K562 (cell line): ENCODE results near the gene MMD2. TPM values are rescaled to one million over a fixed set of nuclear protein-coding genes. Genes with fewer than 3 reads are reported as not detected.

Source experiments
- ATAC-seq: fragments of 200-7000 bp; cut with Tn5 transposase; 3 replicates; pipeline ENCODE4 v1.9.1; 2020; ENCODE audit warnings: moderate library complexity
- BruUV-seq: library from RNA; stranded (reverse); fragments of 400-500 nt; replicated peaks from 2 replicates; lab custom pipeline; 2021; lab: Mats Ljungman, UMichigan
- CTCF ChIA-PET: fragments of 300-600 bp; formaldehyde crosslinking; extraction: SDS; loops from one replicate; lab custom pipeline; 2021; ENCODE audit warnings: low intra/inter-chr PET ratio; lab: Yijun Ruan, JAX
- POLR2A ChIA-PET: fragments of 300-600, 350-650 bp; sonication (Branson Sonifier 250); formaldehyde crosslinking; extraction: SDS; loops from one replicate; lab custom pipeline; 2021; ENCODE audit warnings: antibody characterized with exemption, inconsistent platforms; lab: Yijun Ruan, JAX
- DNase-seq, 4 experiments: peaks; one replicate each; pipeline versions ENCODE4 v3.0.0 to v3.0.0-alpha.2; 2011 to 2018; ENCODE audit warnings: low spot score in 3 of 4, mixed read lengths in 3 of 4; ENCODE audit errors: extremely low read depth in 1 of 4
- FAIRE-seq: peaks from 2 replicates; lab custom pipeline; 2011; peaks lifted over from hg19 to GRCh38; lab: Jason Lieb, UNC
- H2AFZ ChIP-seq: 2 replicates; pipeline ENCODE4 v1.6.0; 2011; ENCODE audit warnings: low read depth, low read length, control low read depth, inconsistent platforms
- H3K27ac ChIP-seq: fragments of 200-600 bp; 3 replicates; pipeline ENCODE4 v1.8.0; 2011; ENCODE audit warnings: low read depth, mild to moderate bottlenecking, control low read depth, inconsistent platforms, low read length, moderate library complexity, mixed read lengths; ENCODE audit errors: extremely low read depth
- H3K27me3 ChIP-seq, 2 experiments: fragments of 300-600 bp in 1 of 2; 2 replicates in 1 of 2; 3 replicates in 1 of 2; pipeline versions ENCODE4 v1.6.0 to v1.8.0; 2011; ENCODE audit warnings: inconsistent platforms in 2 of 2, low read length in 2 of 2, mild to moderate bottlenecking in 1 of 2, mixed read lengths in 1 of 2, moderate library complexity in 1 of 2; ENCODE audit not compliant: control insufficient read depth in 2 of 2, insufficient read depth in 2 of 2
- H3K36me3 ChIP-seq: fragments of 300-600 bp; 3 replicates; pipeline ENCODE4 v1.8.0; 2011; ENCODE audit warnings: mild to moderate bottlenecking, low read length, inconsistent platforms; ENCODE audit not compliant: control insufficient read depth, insufficient read depth
- H3K4me1 ChIP-seq, 2 experiments: fragments of 200-600 bp in 1 of 2; replicated peaks in 1 of 2; 2 replicates in 1 of 2; 3 replicates in 1 of 2; pipeline versions ENCODE4 v1.5.1 to v1.8.0; 2011; ENCODE audit warnings: inconsistent platforms in 2 of 2, low read length in 2 of 2, mild to moderate bottlenecking in 1 of 2, mixed read lengths in 1 of 2, moderate library complexity in 1 of 2; ENCODE audit not compliant: control insufficient read depth in 2 of 2, insufficient read depth in 2 of 2
- H3K4me2 ChIP-seq: 2 replicates; pipeline ENCODE4 v1.6.1; 2011; ENCODE audit warnings: low read length, control low read depth, inconsistent platforms, mixed read lengths; ENCODE audit not compliant: insufficient read depth
- H3K4me3 ChIP-seq: fragments of 200-600 bp; sonication (generic), shearing (Covaris generic); 2 replicates; pipeline ENCODE4 v1.5.1; 2016; ENCODE audit warnings: control low read depth, inconsistent platforms
- H3K79me2 ChIP-seq: fragments of 200-600 bp; 3 replicates; pipeline ENCODE4 v1.8.0; 2011; ENCODE audit warnings: low read length, inconsistent platforms; ENCODE audit not compliant: control insufficient read depth, insufficient read depth
- H3K9ac ChIP-seq, 2 experiments: 2 replicates each; pipeline versions ENCODE4 v1.6.0 to v1.6.1; 2011; ENCODE audit warnings: low read depth in 2 of 2, low read length in 2 of 2, control low read depth in 1 of 2, inconsistent platforms in 1 of 2, mild to moderate bottlenecking in 1 of 2, mixed read lengths in 1 of 2; ENCODE audit not compliant: insufficient read depth in 1 of 2
- H3K9me1 ChIP-seq: one replicate; pipeline ENCODE4 v1.6.0; 2011; ENCODE audit warnings: inconsistent platforms, mild to moderate bottlenecking, low read length, moderate library complexity; ENCODE audit not compliant: control insufficient read depth, insufficient read depth
- H3K9me3 ChIP-seq: replicated peaks from 2 replicates; pipeline ENCODE4 v1.5.1; 2011; ENCODE audit warnings: low read depth, low read length, inconsistent platforms; ENCODE audit not compliant: control insufficient read depth, insufficient read depth
- H4K20me1 ChIP-seq: replicated peaks from 2 replicates; pipeline ENCODE4 v1.6.1; 2011; ENCODE audit warnings: low read length, inconsistent platforms, mixed read lengths; ENCODE audit not compliant: control insufficient read depth, insufficient read depth
- RBM25 ChIP-seq: fragments of 200-400 bp; formaldehyde crosslinking; IDR thresholded peaks from 2 replicates; pipeline ENCODE4 v1.6.1; 2018; ENCODE audit warnings: low read length, low read depth, moderate library complexity; ENCODE audit not compliant: severe bottlenecking
- ZNF263 ChIP-seq: sonication (generic); formaldehyde crosslinking; IDR thresholded peaks from 2 replicates; pipeline ENCODE4 v1.8.0; 2022; ENCODE audit warnings: mild to moderate bottlenecking, missing genetic modification reagents, borderline replicate concordance
- ZNF696 ChIP-seq: fragments of 250-450 bp; sonication (Bioruptor Pico); conservative IDR thresholded peaks from 2 replicates; pipeline ENCODE4 v1.4.0; 2020; ENCODE audit warnings: mild to moderate bottlenecking, moderate library complexity
- WGBS: fragments of 100-300 bp; shearing (Covaris generic); methylation state at CpG from one replicate; pipeline ENCODE4 v1.1.6; 2016; ENCODE audit warnings: low coverage, mixed read lengths; ENCODE audit not compliant: insufficient coverage; ENCODE audit errors: missing lambda C conversion rate; 5-methylcytosine and 5-hydroxymethylcytosine counted together
- in situ Hi-C: fragments of 300-500 bp; cut with MboI; formaldehyde crosslinking; loops from 4 replicates; pipeline ENCODE4 v1.15.0; 2018; ENCODE audit warnings: inconsistent platforms, mixed read lengths
- intact Hi-C: fragments of 100-400 bp; cut with micrococcal nuclease; formaldehyde crosslinking; loops from 2 replicates; pipeline ENCODE4 v1.14.2; 2022
- polyA plus RNA-seq, 8 experiments: library from polyadenylated mRNA; depleted of rRNA in 4 of 8; stranded (reverse) in 5 of 8; unstranded in 3 of 8; fragments of >200 nt; fragmentation: Nextera tagmentation in 2 of 8; fragmentation: Illumina TruSeq in 1 of 8; extraction: Ambion mirVana in 2 of 8; extraction: Trizol in 1 of 8; gene quantifications; 2 replicates each; pipeline versions ENCODE4 v1.2.1 to v1.2.3, GENCODE V29; 2011 to 2014; ENCODE audit warnings: inconsistent platforms in 1 of 8, missing spikeins in 1 of 8
- total RNA-seq, 7 experiments: library from RNA; depleted of rRNA in 6 of 7; stranded (reverse); fragments of >200 nt in 6 of 7; fragmentation: Illumina TruSeq in 2 of 7; extraction: Trizol in 2 of 7; gene quantifications; 2 replicates each; pipeline versions ENCODE4 v1.2.1 to v1.2.3, GENCODE V29; 2011 to 2021; ENCODE audit warnings: low replicate concordance in 1 of 7
- TF ChIP-seq, protein P1 (sequence below): IDR thresholded peaks from 2 replicates; pipeline ENCODE4 v1.6.1; 2016; ENCODE audit warnings: missing genetic modification characterization, missing compliant biosample characterization
- TF ChIP-seq, protein P2 (sequence below): fragments of 450-650 bp; IDR thresholded peaks from 2 replicates; pipeline ENCODE4 v1.6.1; 2016
- TF ChIP-seq, protein P3 (sequence below): fragments of 450-650 bp; formaldehyde crosslinking; IDR thresholded peaks from 2 replicates; pipeline ENCODE4 v1.4.0; 2022; ENCODE audit warnings: missing genetic modification characterization
- TF ChIP-seq, protein P4 (sequence below): fragments of 250-450 bp; sonication (Bioruptor Pico); IDR thresholded peaks from 2 replicates; pipeline ENCODE4 v1.5.0; 2021; ENCODE audit warnings: mild to moderate bottlenecking, moderate library complexity

The MMD2 gene
- total and polyA plus RNA-seq, 9 of the 15 experiments (the other 6 are each of a cell fraction or from before 2014, with no cell fraction given): not detected

DNA sequence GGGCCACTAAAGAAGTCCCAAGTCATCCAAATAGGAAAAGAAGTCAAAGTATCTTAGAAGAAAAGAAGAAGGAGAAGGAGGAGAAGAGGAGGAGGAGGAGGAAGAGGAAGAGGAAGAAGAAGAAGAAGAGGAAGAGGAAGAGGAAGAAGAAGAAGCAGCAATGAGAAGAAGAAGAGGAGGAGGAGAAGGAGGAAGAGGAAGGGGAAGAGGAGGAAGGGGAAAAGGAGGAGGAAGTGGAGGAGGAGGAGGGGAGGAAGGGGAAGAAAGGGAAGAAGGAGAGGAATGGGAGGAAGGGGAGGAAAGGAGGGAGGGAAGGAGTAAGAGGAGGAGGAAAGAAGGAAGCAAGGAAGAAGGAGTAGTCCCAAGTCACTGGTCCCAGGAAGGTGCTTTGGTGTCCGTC is 53.8 kb downstream of the MMD2 start:
- ChIA-PET CTCF (no interaction called here), POLR2A (no interaction called here)
- ATAC-seq: no peak
- no peak for FAIRE-seq
- Histone ChIP-seq H3K4me3 (no peak overlapping the region), H3K27me3 (peaks cover 13 to 50% of the 10 kb centered on the region in 2 experiments; a peak in 4 of 5 replicates), H3K36me3 (no peaks in the 10 kb centered on the region), H3K9me1 (no peaks in the 10 kb centered on the region), H3K4me2 (no peak overlapping the region), H2AFZ (no peak overlapping the region), H3K4me1 (no peaks in the 10 kb centered on the region; a peak in 2 of 5 replicates), H3K27ac (no peak overlapping the region), H4K20me1 (no peaks in the 10 kb centered on the region), H3K79me2 (no peaks in the 10 kb centered on the region), H3K9ac (no peak overlapping the region), H3K9me3 (no peaks in the 10 kb centered on the region)
- BruUV-seq: no TSS peak
- no peak for DNase-seq
- TF ChIP-seq ZNF696 (CRISPR knock-in tag): no peak
- TF ChIP-seq, protein P1, sequence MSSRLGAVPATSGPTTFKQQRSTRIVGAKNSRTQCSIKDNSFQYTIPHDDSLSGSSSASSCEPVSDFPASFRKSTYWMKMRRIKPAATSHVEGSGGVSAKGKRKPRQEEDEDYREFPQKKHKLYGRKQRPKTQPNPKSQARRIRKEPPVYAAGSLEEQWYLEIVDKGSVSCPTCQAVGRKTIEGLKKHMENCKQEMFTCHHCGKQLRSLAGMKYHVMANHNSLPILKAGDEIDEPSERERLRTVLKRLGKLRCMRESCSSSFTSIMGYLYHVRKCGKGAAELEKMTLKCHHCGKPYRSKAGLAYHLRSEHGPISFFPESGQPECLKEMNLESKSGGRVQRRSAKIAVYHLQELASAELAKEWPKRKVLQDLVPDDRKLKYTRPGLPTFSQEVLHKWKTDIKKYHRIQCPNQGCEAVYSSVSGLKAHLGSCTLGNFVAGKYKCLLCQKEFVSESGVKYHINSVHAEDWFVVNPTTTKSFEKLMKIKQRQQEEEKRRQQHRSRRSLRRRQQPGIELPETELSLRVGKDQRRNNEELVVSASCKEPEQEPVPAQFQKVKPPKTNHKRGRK (tag): peak; percentile 49; the same call in 1 of the 2 replicates
- TF ChIP-seq ZNF263 (CRISPR knock-in tag): 0 out of 2 replicates have a peak, but pooled peaks have one; percentile 47
- WGBS: 0% methylated on average over 1 of the region's 1 CpG
- in situ Hi-C loops: no loop called here
- intact Hi-C loops: no loop called here

DNA sequence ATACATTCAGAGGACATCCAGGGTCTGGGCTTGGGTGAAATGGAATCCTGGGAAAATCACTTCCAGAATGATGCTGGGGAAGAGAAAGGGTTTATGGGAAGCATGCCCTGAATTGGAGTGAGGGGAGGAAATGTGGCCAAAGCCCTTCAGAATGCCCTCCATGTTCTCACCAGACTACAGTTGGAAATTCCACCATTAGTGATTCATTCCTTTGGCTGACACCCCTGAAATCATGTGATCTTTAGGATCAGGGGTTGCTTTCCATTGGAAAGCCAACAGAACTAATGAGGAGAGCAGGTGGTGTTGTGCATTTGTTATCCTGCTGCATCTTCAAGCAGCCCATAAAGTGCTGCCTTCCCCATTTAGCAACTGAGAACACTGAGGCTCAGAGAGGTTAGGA is 54.6 kb downstream of the MMD2 start:
- intact Hi-C loops (no loop called here), in situ Hi-C loops (no loop called here)
- Histone ChIP-seq H3K79me2 (no peaks in the 10 kb centered on the region), H3K9ac (no peak overlapping the region), H3K27ac (no peak overlapping the region), H3K9me1 (no peaks in the 10 kb centered on the region), H3K36me3 (no peaks in the 10 kb centered on the region), H4K20me1 (no peaks in the 10 kb centered on the region), H2AFZ (no peak overlapping the region), H3K27me3 (peaks cover 12 to 50% of the 10 kb centered on the region in 2 experiments; a peak in 4 of 5 replicates), H3K4me3 (no peak overlapping the region), H3K9me3 (no peaks in the 10 kb centered on the region), H3K4me2 (no peak overlapping the region), H3K4me1 (no peaks in the 10 kb centered on the region; a peak in 2 of 5 replicates)
- FAIRE-seq (no peak), DNase-seq (no peak), ATAC-seq (no peak)
- BruUV-seq: no TSS peak
- ChIA-PET CTCF (no interaction called here), POLR2A (interaction anchor here (0.9 kb wide), 1 partner anchor 13 kb away, joined by 3 read pairs; no protein-coding TSS in a partner anchor)
- TF ChIP-seq, protein P2, sequence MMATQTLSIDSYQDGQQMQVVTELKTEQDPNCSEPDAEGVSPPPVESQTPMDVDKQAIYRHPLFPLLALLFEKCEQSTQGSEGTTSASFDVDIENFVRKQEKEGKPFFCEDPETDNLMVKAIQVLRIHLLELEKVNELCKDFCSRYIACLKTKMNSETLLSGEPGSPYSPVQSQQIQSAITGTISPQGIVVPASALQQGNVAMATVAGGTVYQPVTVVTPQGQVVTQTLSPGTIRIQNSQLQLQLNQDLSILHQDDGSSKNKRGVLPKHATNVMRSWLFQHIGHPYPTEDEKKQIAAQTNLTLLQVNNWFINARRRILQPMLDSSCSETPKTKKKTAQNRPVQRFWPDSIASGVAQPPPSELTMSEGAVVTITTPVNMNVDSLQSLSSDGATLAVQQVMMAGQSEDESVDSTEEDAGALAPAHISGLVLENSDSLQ: no peak
- TF ChIP-seq RBM25: peak; percentile 81
- TF ChIP-seq, protein P3, sequence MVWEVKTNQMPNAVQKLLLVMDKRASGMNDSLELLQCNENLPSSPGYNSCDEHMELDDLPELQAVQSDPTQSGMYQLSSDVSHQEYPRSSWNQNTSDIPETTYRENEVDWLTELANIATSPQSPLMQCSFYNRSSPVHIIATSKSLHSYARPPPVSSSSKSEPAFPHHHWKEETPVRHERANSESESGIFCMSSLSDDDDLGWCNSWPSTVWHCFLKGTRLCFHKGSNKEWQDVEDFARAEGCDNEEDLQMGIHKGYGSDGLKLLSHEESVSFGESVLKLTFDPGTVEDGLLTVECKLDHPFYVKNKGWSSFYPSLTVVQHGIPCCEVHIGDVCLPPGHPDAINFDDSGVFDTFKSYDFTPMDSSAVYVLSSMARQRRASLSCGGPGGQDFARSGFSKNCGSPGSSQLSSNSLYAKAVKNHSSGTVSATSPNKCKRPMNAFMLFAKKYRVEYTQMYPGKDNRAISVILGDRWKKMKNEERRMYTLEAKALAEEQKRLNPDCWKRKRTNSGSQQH: no peak
- TF ChIP-seq, protein P4, sequence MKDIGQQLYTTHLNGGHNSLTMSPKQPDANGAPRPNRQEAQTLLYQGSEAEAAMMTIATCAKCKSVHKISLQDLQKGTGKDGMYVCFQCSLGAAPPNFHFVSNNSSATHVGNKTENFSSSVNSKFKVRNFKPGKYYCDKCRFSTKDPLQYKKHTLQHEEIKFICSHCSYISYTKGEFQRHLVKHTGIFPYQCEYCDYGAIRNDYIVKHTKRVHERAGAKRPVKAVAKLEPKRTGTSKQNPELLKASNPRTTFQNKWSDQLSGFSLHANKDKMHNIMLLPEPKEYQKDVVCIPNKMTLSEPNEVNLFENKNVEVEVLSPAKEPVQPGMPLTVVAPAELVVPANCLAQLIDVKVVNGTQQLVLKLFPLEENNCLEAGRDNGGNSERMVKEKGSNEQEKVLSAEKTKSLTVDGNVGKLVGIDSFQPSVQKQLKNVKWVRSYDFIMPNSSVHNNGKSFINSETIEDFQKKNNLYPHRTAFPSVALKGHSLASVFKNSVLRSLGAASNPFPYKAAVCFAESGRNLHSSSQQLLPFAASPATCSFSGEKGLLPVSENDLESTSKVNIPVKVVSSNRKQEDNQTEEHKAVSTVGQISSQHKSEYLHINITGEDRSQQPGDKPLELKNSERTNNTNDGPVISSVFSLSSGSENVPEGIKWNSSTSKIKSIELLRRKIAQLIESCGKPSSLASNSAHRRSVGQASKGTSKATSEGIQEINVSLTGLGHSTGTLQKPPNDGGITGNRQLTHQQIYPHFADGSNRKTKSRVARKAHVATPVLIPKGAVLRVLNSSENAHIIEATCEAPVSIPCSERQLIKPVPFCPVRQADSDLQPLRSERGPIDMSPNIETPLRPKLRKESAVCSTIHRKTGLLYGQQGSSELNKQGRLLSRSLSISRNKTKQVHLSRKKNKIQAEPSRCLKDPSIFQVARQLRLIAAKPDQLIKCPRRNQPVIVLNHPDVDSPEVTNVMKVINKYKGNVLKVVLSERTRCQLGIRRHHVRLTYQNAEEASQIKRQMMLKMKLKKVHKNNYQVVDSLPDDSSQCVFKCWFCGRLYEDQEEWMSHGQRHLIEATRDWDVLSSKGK (CRISPR knock-in tag): no peak
